Measurements from ENCODE around the gene SEC61B. TPM values are rescaled to one million over a fixed set of nuclear protein-coding genes. Genes with fewer than 3 reads are reported as not detected.

Gene SEC61B
- total RNA-seq, 2 donors from 2014 or later, result 64.6 to 74.4 TPM

- H3K27ac ChIP-seq, result no peak overlapping the region
Measured at GRCh38 chr9:99182356-99182755, 39.7 kb upstream of the SEC61B start.

GRCh38 chr9:99183616-99184015 lies 38.5 kb upstream of the SEC61B start:
- TF ChIP-seq CTCF (IDR thresholded peaks at IDR 0.05), result no peak
- no peak overlapping the region for H3K27ac ChIP-seq
- H3K9me3 ChIP-seq, result no peaks in the 10 kb centered on the region
- ATAC-seq (ENCODE audit: insufficient number of reproducible peaks, low FRiP score, low read depth) (no peak), DNase-seq (ENCODE audit: low spot score) (no peak)
- peaks cover 0 to 7% of the 10 kb centered on the region in 2 donors for H3K4me1 ChIP-seq (ENCODE audit: control insufficient read depth in 1 of 2, low read depth in 2 of 2)
- no peaks in the 10 kb centered on the region for H3K27me3 ChIP-seq (replicated peaks; ENCODE audit: insufficient read depth)
- no peak overlapping the region for H3K4me3 ChIP-seq
- no peaks in the 10 kb centered on the region for H3K36me3 ChIP-seq

More at GRCh38 chr9:99182356-99182755, 39.7 kb upstream of the SEC61B start:
- no peaks in the 10 kb centered on the region for H3K9me3 ChIP-seq
- no peak for DNase-seq (ENCODE audit: low spot score)
- H3K4me3 ChIP-seq, result no peak overlapping the region
- TF ChIP-seq CTCF (IDR thresholded peaks at IDR 0.05), result no peak
- no peak for ATAC-seq (ENCODE audit: insufficient number of reproducible peaks, low FRiP score, low read depth)
- no peaks in the 10 kb centered on the region for H3K27me3 ChIP-seq (replicated peaks; ENCODE audit: insufficient read depth)
- H3K4me1 ChIP-seq (ENCODE audit: control insufficient read depth in 1 of 2, low read depth in 2 of 2), result peaks cover 0 to 7% of the 10 kb centered on the region in 2 donors
- no peaks in the 10 kb centered on the region for H3K36me3 ChIP-seq

- ATAC-seq (ENCODE audit: insufficient number of reproducible peaks, low FRiP score, low read depth), result no peak
- TF ChIP-seq CTCF (IDR thresholded peaks at IDR 0.05), result no peak
- no peak overlapping the region for H3K4me3 ChIP-seq
- no peak overlapping the region for H3K27ac ChIP-seq
- H3K4me1 ChIP-seq (ENCODE audit: control insufficient read depth in 1 of 2, low read depth in 2 of 2), result peaks cover 0 to 7% of the 10 kb centered on the region in 2 donors
- no peaks in the 10 kb centered on the region for H3K36me3 ChIP-seq
- no peak for DNase-seq (ENCODE audit: low spot score)
- H3K9me3 ChIP-seq, result no peaks in the 10 kb centered on the region
- H3K27me3 ChIP-seq (replicated peaks; ENCODE audit: insufficient read depth), result no peaks in the 10 kb centered on the region
Measured at GRCh38 chr9:99184110-99184474, 38.0 kb upstream of the SEC61B start.

GRCh38 chr9:99184475-99185347 lies 37.4 kb upstream of the SEC61B start:
- ATAC-seq (ENCODE audit: insufficient number of reproducible peaks, low FRiP score, low read depth), result peak; percentile 79
- H3K36me3 ChIP-seq, result no peaks in the 10 kb centered on the region
- H3K9me3 ChIP-seq, result no peaks in the 10 kb centered on the region
- peak; percentile 94 for TF ChIP-seq CTCF (IDR thresholded peaks at IDR 0.05)
- peak overlapping the region; percentile 64 for H3K4me3 ChIP-seq
- no peaks in the 10 kb centered on the region for H3K27me3 ChIP-seq (replicated peaks; ENCODE audit: insufficient read depth)
- H3K27ac ChIP-seq, result peak overlapping the region in 1 of 2 donors; percentile 17
- DNase-seq (ENCODE audit: low spot score), result peak; percentile 83
- peaks cover 0 to 7% of the 10 kb centered on the region in 2 donors for H3K4me1 ChIP-seq (ENCODE audit: control insufficient read depth in 1 of 2, low read depth in 2 of 2)

- Histone ChIP-seq H3K27ac (no peak overlapping the region), H3K9me3 (no peaks in the 10 kb centered on the region), H3K27me3 (replicated peaks; ENCODE audit: insufficient read depth) (no peaks in the 10 kb centered on the region), H3K36me3 (no peaks in the 10 kb centered on the region), H3K4me1 (ENCODE audit: control insufficient read depth in 1 of 2, low read depth in 2 of 2) (peaks cover 0 to 7% of the 10 kb centered on the region in 2 donors), H3K4me3 (peak overlapping the region; percentile 64)
- DNase-seq (ENCODE audit: low spot score), result no peak
- no peak for ATAC-seq (ENCODE audit: insufficient number of reproducible peaks, low FRiP score, low read depth)
- TF ChIP-seq CTCF (IDR thresholded peaks at IDR 0.05), result no peak
Measured at GRCh38 chr9:99185348-99185632, 36.8 kb upstream of the SEC61B start.
